GM12864 (cell line): ENCODE data around the gene TMEM200A.

Experiments used
- DNase-seq: peaks from one replicate; pipeline ENCODE4 v3.0.0-alpha.2; 2011; ENCODE audit warnings: low read depth
- H3K4me3 ChIP-seq: 2 replicates; pipeline ENCODE4 v1.5.1; 2011; ENCODE audit warnings: mild to moderate bottlenecking, low read depth, low read length, control low read depth
- TF ChIP-seq, protein P1 (sequence below): IDR thresholded peaks from 2 replicates; pipeline ENCODE4 v1.5.1; 2011; ENCODE audit warnings: low read depth, mild to moderate bottlenecking, moderate library complexity, low read length, control low read depth, inconsistent platforms; ENCODE audit errors: missing control alignments

TMEM200A gene

DNA sequence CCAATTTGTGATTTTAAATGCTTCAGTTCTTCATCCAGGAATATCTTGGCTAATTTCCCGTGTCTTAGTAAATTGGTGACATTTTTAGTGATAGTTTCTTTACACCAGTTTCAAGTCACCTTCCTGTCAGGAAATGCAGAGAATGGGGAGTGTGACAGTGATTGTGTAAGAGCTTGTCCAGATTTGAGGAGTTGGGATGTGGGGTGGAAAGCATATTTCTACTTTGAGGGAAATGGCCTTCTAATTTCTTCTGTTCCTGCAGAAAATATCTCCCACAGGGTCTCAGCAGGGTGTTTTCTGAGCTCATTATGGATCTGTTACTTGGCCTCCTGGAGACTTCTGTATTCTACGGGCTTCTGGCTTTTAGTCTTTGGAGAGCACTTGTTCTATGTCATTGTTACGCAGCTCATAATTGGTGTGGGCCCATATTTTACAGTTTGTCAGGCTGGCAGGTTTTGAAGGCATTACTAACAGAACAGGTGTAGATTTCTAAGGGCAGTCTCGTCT, 65.6 kb downstream of the TMEM200A start:
- no peak overlapping the region for H3K4me3 ChIP-seq
- TF ChIP-seq, protein P1, sequence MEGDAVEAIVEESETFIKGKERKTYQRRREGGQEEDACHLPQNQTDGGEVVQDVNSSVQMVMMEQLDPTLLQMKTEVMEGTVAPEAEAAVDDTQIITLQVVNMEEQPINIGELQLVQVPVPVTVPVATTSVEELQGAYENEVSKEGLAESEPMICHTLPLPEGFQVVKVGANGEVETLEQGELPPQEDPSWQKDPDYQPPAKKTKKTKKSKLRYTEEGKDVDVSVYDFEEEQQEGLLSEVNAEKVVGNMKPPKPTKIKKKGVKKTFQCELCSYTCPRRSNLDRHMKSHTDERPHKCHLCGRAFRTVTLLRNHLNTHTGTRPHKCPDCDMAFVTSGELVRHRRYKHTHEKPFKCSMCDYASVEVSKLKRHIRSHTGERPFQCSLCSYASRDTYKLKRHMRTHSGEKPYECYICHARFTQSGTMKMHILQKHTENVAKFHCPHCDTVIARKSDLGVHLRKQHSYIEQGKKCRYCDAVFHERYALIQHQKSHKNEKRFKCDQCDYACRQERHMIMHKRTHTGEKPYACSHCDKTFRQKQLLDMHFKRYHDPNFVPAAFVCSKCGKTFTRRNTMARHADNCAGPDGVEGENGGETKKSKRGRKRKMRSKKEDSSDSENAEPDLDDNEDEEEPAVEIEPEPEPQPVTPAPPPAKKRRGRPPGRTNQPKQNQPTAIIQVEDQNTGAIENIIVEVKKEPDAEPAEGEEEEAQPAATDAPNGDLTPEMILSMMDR, result no peak
- no peak for DNase-seq

- no peak for DNase-seq
- no peak overlapping the region for H3K4me3 ChIP-seq
- TF ChIP-seq, protein P1, result no peak
Measured at GRCh38 chr6:130432838-130433237, 67.0 kb downstream of the TMEM200A start.

GRCh38 chr6:130434174-130434873, 68.5 kb downstream of the TMEM200A start:
- no peak overlapping the region for H3K4me3 ChIP-seq
- TF ChIP-seq, protein P1, result no peak
- DNase-seq, result no peak

- TF ChIP-seq, protein P1, result no peak
- no peak for DNase-seq
- no peak overlapping the region for H3K4me3 ChIP-seq
Measured at GRCh38 chr6:130435181-130435580, 69.4 kb downstream of the TMEM200A start.

GRCh38 chr6:130437961-130438360, 72.1 kb downstream of the TMEM200A start:
- DNase-seq, result no peak
- TF ChIP-seq, protein P1, result no peak
- H3K4me3 ChIP-seq, result no peak overlapping the region

DNA sequence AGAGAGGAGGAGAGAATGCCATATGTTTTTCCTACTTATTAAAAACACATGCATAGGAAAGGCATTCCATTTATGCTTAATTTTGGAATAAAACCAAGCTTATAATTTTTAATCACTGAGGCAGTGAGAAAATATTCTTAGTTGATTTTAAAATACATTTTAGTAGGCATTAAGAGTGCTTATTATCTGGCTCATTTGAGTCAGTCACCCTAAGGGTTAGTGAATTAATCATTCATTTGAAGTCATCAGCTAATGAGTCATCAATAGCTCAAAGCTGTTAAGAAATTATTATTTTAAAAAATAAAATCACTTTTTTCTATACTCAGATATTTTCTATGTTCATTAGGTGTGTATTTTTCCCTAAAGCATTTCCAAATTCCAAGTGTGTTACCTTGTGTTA, 81.6 kb downstream of the TMEM200A start:
- TF ChIP-seq, protein P1, result no peak
- DNase-seq, result no peak

GRCh38 chr6:130452336-130452735, 86.5 kb downstream of the TMEM200A start:
- H3K4me3 ChIP-seq, result no peak overlapping the region
- DNase-seq, result no peak
- TF ChIP-seq, protein P1, result no peak

More for the DNA sequence above, 81.6 kb downstream of the TMEM200A start:
- no peak overlapping the region for H3K4me3 ChIP-seq
